IPS-15b (cell line): ENCODE measurements around the gene KLHL17.

Experiments used
- H3K27me3 ChIP-seq: one replicate; pipeline ENCODE4 v1.6.1; 2013; ENCODE audit warnings: low read length; ENCODE audit not compliant: control insufficient read depth, insufficient read depth
- H3K36me3 ChIP-seq: one replicate; pipeline ENCODE4 v1.6.1; 2013; ENCODE audit warnings: low read length; ENCODE audit not compliant: control insufficient read depth, insufficient read depth
- H3K4me1 ChIP-seq: one replicate; pipeline ENCODE4 v1.6.1; 2013; ENCODE audit warnings: mild to moderate bottlenecking, low read length; ENCODE audit not compliant: control insufficient read depth, insufficient read depth
- H3K4me3 ChIP-seq: one replicate; pipeline ENCODE4 v1.5.1; 2013; ENCODE audit warnings: low read depth, low read length
- H3K9ac ChIP-seq: one replicate; pipeline ENCODE4 v1.6.1; 2013; ENCODE audit warnings: low read depth, mild to moderate bottlenecking, low read length
- H3K9me3 ChIP-seq: one replicate; pipeline ENCODE4 v1.6.1; 2013; ENCODE audit warnings: mild to moderate bottlenecking, low read length; ENCODE audit not compliant: control insufficient read depth, insufficient read depth

Gene KLHL17

DNA sequence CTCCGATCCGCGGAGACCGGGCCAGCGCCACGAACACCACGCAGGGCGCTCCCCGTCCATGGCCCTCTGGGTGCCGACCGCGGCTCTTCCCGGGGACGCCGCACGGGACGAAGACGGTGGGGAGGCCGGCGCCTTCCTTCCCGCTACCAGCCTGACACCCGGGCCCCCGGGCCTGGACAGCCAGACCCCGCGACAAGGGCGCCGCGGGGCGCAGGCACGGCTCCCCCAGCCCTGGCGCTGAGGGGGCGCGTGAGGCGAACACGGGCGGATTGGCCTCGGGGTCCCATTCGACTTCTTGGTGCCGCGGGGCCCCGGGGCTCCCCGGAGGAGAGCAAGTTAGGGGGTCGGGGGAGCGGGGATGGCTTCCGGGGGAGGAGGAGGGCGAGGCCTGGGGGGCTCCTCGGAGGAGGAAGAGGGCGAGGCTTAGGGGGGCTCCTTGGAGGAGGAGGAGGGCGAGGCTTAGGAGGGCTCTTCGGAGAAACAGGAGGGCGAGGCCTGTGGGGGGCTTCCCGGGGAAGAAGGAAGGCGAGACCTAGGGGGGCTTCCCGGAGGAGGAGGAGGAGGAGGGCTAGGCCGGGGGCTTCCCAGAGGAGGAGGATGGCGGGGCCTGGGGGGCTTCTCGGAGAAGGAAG, 537 bp upstream of the KLHL17 start:
- Histone ChIP-seq H3K36me3 (peaks cover 39% of the 10 kb centered on the region), H3K9ac (no peak overlapping the region), H3K4me3 (peak overlapping the region; percentile 35), H3K4me1 (no peaks in the 10 kb centered on the region), H3K27me3 (peaks cover 12% of the 10 kb centered on the region), H3K9me3 (no peaks in the 10 kb centered on the region)

GRCh38 chr1:961132-961669, 817 bp downstream of the KLHL17 start:
- Histone ChIP-seq H3K9ac (no peak overlapping the region), H3K9me3 (no peaks in the 10 kb centered on the region), H3K4me1 (no peaks in the 10 kb centered on the region), H3K27me3 (peaks cover 14% of the 10 kb centered on the region), H3K36me3 (peaks cover 31% of the 10 kb centered on the region), H3K4me3 (peak overlapping the region; percentile 41)

DNA sequence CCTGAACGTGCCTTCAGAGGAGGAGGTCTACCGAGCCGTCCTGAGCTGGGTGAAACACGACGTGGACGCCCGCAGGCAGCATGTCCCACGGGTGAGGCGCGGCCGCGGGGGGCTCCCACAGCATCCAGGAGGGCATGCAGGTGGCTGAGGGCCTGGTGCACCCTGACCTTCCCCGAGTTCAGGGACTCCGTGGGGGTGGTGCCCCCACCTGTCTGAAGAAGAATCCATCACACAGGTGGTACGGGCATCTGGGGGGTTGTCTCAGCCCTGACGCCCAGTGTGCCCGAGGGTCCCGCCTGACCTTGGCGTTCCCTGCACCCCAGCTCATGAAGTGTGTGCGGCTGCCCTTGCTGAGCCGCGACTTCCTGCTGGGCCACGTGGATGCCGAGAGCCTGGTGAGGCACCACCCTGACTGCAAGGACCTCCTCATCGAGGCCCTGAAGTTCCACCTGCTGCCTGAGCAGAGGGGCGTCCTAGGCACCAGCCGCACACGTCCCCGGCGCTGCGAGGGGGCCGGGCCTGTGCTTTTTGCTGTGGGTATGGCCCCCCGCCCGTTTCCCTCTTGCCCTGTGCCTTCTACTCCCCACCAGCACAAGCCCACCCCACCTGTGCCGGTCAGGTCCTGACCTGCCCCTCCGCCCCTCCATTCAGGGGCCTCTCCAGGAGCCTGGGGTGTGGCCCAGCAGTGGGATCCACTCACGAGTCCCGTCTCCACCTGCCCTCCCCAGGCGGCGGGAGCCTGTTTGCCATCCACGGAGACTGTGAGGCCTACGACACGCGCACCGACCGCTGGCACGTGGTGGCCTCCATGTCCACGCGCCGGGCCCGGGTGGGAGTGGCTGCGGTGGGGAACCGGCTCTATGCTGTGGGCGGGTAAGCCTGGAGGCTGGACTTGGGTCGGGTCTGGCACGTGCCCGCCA, 2.3 kb downstream of the KLHL17 start:
- H3K9me3 ChIP-seq: no peaks in the 10 kb centered on the region
- H3K4me1 ChIP-seq: no peaks in the 10 kb centered on the region
- H3K4me3 ChIP-seq: no peak overlapping the region
- no peak overlapping the region for H3K9ac ChIP-seq
- H3K36me3 ChIP-seq: peaks cover 19% of the 10 kb centered on the region
- H3K27me3 ChIP-seq: peaks cover 25% of the 10 kb centered on the region

GRCh38 chr1:963301-963651, 2.9 kb downstream of the KLHL17 start:
- peaks cover 18% of the 10 kb centered on the region for H3K36me3 ChIP-seq
- H3K9ac ChIP-seq: no peak overlapping the region
- no peak overlapping the region for H3K4me3 ChIP-seq
- peaks cover 32% of the 10 kb centered on the region for H3K27me3 ChIP-seq
- no peaks in the 10 kb centered on the region for H3K9me3 ChIP-seq
- no peaks in the 10 kb centered on the region for H3K4me1 ChIP-seq

DNA sequence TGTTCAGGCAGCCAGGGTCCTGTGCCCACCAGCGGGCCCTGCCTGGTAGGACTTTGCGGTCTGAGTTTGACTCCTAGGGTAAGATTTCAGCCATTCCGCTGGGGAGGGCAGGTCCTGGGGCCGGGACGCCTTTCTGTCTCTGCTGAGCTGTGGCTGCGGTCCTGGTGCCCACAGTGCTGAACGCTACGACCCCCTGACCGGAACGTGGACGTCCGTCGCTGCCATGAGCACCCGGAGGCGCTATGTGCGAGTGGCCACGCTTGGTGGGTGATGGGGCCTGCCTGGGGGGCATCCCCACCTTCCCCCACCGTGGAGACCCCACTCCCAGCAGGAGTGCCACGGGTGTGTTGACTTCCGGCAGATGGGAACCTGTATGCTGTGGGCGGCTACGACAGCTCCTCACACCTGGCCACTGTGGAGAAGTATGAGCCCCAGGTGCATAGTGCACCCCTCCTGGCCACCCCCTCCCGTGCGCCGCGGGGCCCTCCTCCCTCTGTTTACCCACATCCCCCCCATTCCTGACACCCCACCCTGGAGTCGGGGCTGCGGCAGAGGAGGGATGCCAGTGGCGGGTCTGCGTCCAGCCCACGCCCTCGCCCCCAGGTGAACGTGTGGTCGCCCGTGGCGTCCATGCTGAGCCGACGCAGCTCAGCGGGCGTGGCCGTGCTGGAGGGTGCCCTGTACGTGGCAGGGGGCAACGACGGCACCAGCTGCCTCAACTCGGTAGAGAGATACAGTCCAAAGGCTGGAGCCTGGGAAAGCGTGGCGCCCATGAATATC, 3.6 kb downstream of the KLHL17 start:
- Histone ChIP-seq H3K4me3 (no peak overlapping the region), H3K9me3 (no peaks in the 10 kb centered on the region), H3K4me1 (no peaks in the 10 kb centered on the region), H3K27me3 (peaks cover 38% of the 10 kb centered on the region), H3K36me3 (peaks cover 18% of the 10 kb centered on the region), H3K9ac (no peak overlapping the region)

GRCh38 chr1:964691-965525, 4.5 kb downstream of the KLHL17 start:
- Histone ChIP-seq H3K27me3 (peaks cover 44% of the 10 kb centered on the region), H3K4me3 (no peak overlapping the region), H3K9ac (no peak overlapping the region), H3K36me3 (peaks cover 18% of the 10 kb centered on the region), H3K9me3 (no peaks in the 10 kb centered on the region), H3K4me1 (no peaks in the 10 kb centered on the region)

GRCh38 chr1:965526-966134, 5.2 kb downstream of the KLHL17 start:
- peaks cover 18% of the 10 kb centered on the region for H3K36me3 ChIP-seq
- H3K4me3 ChIP-seq: no peak overlapping the region
- H3K9me3 ChIP-seq: no peaks in the 10 kb centered on the region
- peaks cover 49% of the 10 kb centered on the region for H3K27me3 ChIP-seq
- no peaks in the 10 kb centered on the region for H3K4me1 ChIP-seq
- H3K9ac ChIP-seq: no peak overlapping the region

DNA sequence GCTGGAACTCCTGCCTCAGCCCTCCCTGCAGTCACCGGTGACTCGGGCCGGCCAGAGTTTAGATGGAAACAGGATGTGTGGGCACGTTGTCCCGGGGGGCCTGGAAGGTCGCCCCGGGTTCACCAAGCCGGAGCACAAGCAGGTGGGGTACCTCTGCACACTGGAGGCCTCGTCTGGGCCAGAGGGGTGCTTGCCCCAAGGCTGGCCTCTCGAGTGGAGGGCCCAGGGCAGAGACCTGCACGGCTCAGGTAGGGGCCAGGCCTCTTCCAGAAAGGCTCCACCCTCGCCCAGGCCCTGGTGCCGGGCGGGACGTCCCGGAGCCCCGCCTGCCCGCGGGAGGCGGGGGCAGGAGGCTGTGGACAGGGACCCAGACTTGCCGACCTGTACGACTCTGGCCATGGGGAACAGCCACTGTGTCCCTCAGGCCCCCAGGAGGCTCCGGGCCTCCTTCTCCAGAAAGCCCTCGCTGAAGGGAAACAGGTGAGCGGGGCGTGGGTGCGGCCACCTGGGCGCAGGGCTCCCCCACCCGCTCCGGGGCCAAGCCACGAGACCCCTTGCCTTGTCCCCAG, 5.8 kb downstream of the KLHL17 start, which contains the start of gene PLEKHN1:
TSS of gene PLEKHN1 (plus strand) at position 348 of the 569 bp plus-strand sequence. CDS start at position 398, 50 bp downstream.
- no peak within 1 kb of the TSS for H3K9ac ChIP-seq
- H3K27me3 ChIP-seq: peaks cover 48% of the 10 kb centered on the region
- peaks cover 18% of the 10 kb centered on the region for H3K36me3 ChIP-seq
- peak within 1 kb of the TSS; percentile 54 for H3K4me3 ChIP-seq
- H3K4me1 ChIP-seq: no peaks in the 10 kb centered on the region
- no peaks in the 10 kb centered on the region for H3K9me3 ChIP-seq

DNA sequence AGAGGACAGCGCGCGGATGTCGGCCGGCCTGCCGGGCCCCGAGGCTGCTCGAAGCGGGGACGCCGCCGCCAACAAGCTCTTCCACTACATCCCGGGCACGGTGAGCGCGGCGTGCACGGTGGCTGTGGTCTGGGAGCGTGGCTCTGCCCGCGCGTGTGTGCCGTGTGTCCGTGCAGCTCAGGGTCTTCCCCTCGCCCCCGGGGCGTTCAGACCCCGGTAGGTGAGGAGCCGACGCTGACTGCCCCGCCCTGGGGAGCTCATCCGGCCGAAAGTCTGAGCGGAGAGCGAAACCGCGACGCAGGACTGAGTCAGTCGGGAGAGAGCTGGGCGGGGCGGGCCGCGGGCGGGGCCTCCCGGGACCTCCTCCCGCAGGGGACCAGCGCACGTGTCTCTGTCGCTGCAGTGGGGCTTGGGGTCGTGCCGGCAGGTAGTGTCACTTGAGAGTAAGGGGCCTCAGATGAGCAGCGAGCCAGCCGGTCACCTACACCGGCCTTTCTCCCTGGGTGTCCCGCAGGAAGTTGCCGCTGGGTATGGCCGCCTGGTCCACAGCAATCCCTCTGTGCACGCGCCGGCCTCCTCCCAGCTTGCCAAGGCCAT, 6.4 kb downstream of the KLHL17 start:
- Histone ChIP-seq H3K4me3 (peak overlapping the region; percentile 54), H3K27me3 (peaks cover 42% of the 10 kb centered on the region), H3K36me3 (peaks cover 18% of the 10 kb centered on the region), H3K9me3 (no peaks in the 10 kb centered on the region), H3K4me1 (no peaks in the 10 kb centered on the region), H3K9ac (no peak overlapping the region)
